Ecto neural progenitor cell (in vitro differentiated cells): ENCODE data around the gene SECTM1.

Source experiments
- DNase-seq: peaks from one replicate; pipeline ENCODE4 v3.0.0-alpha.2; 2018; ENCODE audit warnings: low spot score

Gene SECTM1

GRCh38 chr17:82328141-82328993, 5.2 kb downstream of the SECTM1 start:
- DNase-seq = no peak

- no peak for DNase-seq
These were observed 5.8 kb downstream of the SECTM1 start for GRCh38 chr17:82327757-82328140.

- no peak for DNase-seq
These were observed 6.3 kb downstream of the SECTM1 start for GRCh38 chr17:82327289-82327688.

GRCh38 chr17:82325286-82326180, 8.0 kb downstream of the SECTM1 start:
- DNase-seq = no peak

- DNase-seq = no peak
These were observed 8.8 kb downstream of the SECTM1 start for GRCh38 chr17:82324566-82325285.

- no peak for DNase-seq
These were observed 9.9 kb downstream of the SECTM1 start for GRCh38 chr17:82323514-82324234.

- no peak for DNase-seq
These were observed 10.8 kb downstream of the SECTM1 start for GRCh38 chr17:82322526-82323453.

GRCh38 chr17:82321947-82322466, 11.6 kb downstream of the SECTM1 start:
- no peak for DNase-seq

- no peak for DNase-seq
These were observed 12.3 kb downstream of the SECTM1 start for GRCh38 chr17:82320956-82321927.

GRCh38 chr17:82320140-82320840, 13.3 kb downstream of the SECTM1 start:
- no peak for DNase-seq

- no peak for DNase-seq
These were observed 13.9 kb downstream of the SECTM1 start for GRCh38 chr17:82319619-82320062.

- DNase-seq = no peak
These were observed 14.6 kb downstream of the SECTM1 start for GRCh38 chr17:82318772-82319606.

GRCh38 chr17:82318169-82318498, 15.4 kb downstream of the SECTM1 start:
- no peak for DNase-seq

- no peak for DNase-seq
These were observed 16.0 kb downstream of the SECTM1 start, which contains the start of gene CD7 for GRCh38 chr17:82317394-82318168. CD7 (minus strand) TSS chr17:82317608; CDS start chr17:82317495, 113 bp downstream.

GRCh38 chr17:82316651-82317393, 16.7 kb downstream of the SECTM1 start:
- DNase-seq = no peak
